Esophagus muscularis mucosa (tissue), 4 donors: ENCODE measurements around the gene NALCN.

Experiments used
- CTCF ChIP-seq, 3 experiments: fragments of 200-600 bp in 2 of 3; fragments of 450-650 bp in 1 of 3; sonication (generic) in 2 of 3; IDR thresholded peaks; one replicate each; pipeline ENCODE4 v1.5.1; 2017 to 2019; ENCODE audit warnings: antibody characterized with exemption in 3 of 3, mild to moderate bottlenecking in 2 of 3, moderate library complexity in 1 of 3
- EP300 ChIP-seq: sonication (generic); formaldehyde crosslinking; IDR thresholded peaks from one replicate; pipeline ENCODE4 v1.6.1; 2017; ENCODE audit warnings: antibody characterized with exemption
- POLR2A ChIP-seq: fragments of 450-650 bp; IDR thresholded peaks from one replicate; pipeline ENCODE4 v1.6.1; 2017; ENCODE audit warnings: antibody characterized with exemption, moderate library complexity, mild to moderate bottlenecking, low read depth
- POLR2AphosphoS5 ChIP-seq, 2 donors: sonication (generic); formaldehyde crosslinking; IDR thresholded peaks; one replicate each; pipeline ENCODE4 v1.6.1; 2017; ENCODE audit warnings: antibody characterized with exemption in 2 of 2

GRCh38 chr13:101053301-101054093, 362.8 kb downstream of the NALCN start:
- TF ChIP-seq CTCF (IDR thresholded peaks at IDR 0.05) (no peak), EP300 (no peak), POLR2A (no peak), POLR2AphosphoS5 (IDR thresholded peaks at IDR 0.05) (no peak)
